H1 (cell line): ENCODE measurements around the gene CDYL2. TPM values are rescaled to one million over a fixed set of nuclear protein-coding genes. Genes with fewer than 3 reads are reported as not detected.

Experiments
- SIX5 ChIP-seq: IDR thresholded peaks from 2 replicates; pipeline ENCODE4 v1.6.1; 2011; ENCODE audit warnings: mild to moderate bottlenecking, low read depth, low read length
- SP4 ChIP-seq: IDR thresholded peaks from 2 replicates; pipeline ENCODE4 v1.6.1; 2012; ENCODE audit warnings: low read length, inconsistent platforms
- polyA plus RNA-seq, 7 experiments: library from polyadenylated mRNA; depleted of rRNA in 3 of 7; stranded (reverse) in 5 of 7; unstranded in 2 of 7; fragments of >200 nt in 5 of 7; fragments of 200-250 nt in 2 of 7; gene quantifications; 1 replicate in 5 of 7; 2 replicates in 1 of 7; 4 replicates in 1 of 7; pipeline versions ENCODE4 v1.2.1 to v1.2.3, GENCODE V29; 2011 to 2013; ENCODE audit warnings: missing spikeins in 2 of 7, mixed read lengths in 2 of 7
- total RNA-seq: library from RNA; stranded (reverse); fragmentation: NEBNext Ultra II Directional; extraction: Animal tissue kit (Norgen Biotek cat#: 25700); gene quantifications from 2 replicates; pipeline ENCODE4 v1.2.1, GENCODE V29; 2021
- TF ChIP-seq, protein P1 (sequence below): IDR thresholded peaks from 2 replicates; pipeline ENCODE4 v1.6.1; 2011; ENCODE audit warnings: low read depth, mild to moderate bottlenecking, low read length; ENCODE audit not compliant: insufficient read depth

Gene CDYL2
- total and polyA plus RNA-seq, 2 of the 8 experiments (the other 6 are each of a cell fraction or from before 2014, with no cell fraction given), result 0.33 to 5.3 TPM

DNA sequence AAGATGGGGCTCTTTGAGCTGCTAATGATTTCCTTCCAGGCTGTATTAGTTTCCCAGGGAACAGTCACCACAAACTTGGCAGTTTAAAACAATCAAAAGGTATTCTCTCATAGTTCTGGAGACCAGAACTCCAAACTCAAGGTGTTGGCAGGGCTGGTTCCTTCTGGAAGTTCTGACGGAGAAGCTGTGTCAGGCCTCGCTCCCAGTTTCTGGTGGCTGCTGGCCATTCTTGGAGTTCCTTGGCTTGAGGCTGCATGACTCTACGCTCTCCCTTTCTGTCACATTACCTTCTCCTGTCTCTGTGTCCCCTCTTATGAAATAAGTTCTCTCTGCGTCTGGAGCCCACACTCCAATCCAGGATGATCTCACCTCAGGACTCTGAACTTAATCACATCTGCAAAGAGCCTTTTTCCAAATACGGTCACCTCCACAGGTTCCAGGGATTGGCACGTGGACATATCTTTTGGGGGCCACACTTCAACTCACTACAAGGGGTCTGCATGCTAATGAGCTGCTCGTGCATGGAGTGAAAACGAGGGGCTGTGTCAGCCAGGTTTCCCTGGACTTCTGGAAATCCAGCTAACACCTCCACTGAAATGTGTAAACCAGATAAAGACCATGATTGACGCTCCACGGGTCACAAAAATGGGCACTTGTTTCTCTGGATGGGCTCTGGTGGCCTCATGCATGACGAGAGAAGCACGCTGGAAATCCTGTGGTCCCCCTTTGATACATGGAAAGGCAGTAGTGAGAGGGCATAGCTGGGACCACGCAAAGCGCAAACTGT, 185.3 kb downstream of the CDYL2 start (continued):
- TF ChIP-seq SIX5 (no peak), SP4 (no peak)
- TF ChIP-seq, protein P1, sequence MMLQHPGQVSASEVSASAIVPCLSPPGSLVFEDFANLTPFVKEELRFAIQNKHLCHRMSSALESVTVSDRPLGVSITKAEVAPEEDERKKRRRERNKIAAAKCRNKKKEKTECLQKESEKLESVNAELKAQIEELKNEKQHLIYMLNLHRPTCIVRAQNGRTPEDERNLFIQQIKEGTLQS, result no peak
